A172 (cell line): Measurements from ENCODE around the gene HOPX. TPM values are rescaled to one million over a fixed set of nuclear protein-coding genes. Genes with fewer than 3 reads are reported as not detected.
"Not testable (repeated sequence)": the region's sequence is repeated elsewhere in the genome, so short reads cannot be mapped to it uniquely, and the experiment has no call there.

Source experiments
- DNase-seq: peaks from one replicate; pipeline ENCODE4 v3.0.0-alpha.2; 2015; ENCODE audit warnings: low spot score
- total RNA-seq: library from RNA; depleted of rRNA; stranded (reverse); fragments of >200 nt; shearing (Covaris generic); gene quantifications from 2 replicates; pipeline ENCODE4 v1.2.3, GENCODE V29; 2014; rRNA removed

Gene HOPX
- total RNA-seq, 1 experiment from 2014 or later = not detected

DNA sequence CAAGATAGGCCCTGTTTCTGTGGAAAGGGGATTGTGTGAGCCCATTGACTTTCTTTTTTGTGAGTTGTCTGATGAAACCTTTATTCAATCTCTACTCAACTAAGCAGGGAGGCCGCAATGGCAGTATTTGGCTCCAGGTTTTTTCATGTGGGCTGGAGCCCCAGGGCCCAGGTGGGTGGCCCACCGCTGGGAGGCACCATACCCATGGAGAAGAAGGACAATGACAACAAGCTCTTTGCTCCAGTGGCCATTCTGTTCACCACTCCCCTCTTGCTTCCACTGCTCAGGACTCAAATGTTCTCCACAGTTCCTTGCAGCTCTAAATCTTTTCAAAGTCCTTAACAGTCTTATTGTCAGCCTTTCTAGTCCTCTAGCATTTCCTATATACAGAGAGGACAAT lies 54.1 kb downstream of the HOPX start:
- no peak for DNase-seq

GRCh38 chr4:56626420-56626819 lies 54.7 kb downstream of the HOPX start:
- no peak for DNase-seq

DNA sequence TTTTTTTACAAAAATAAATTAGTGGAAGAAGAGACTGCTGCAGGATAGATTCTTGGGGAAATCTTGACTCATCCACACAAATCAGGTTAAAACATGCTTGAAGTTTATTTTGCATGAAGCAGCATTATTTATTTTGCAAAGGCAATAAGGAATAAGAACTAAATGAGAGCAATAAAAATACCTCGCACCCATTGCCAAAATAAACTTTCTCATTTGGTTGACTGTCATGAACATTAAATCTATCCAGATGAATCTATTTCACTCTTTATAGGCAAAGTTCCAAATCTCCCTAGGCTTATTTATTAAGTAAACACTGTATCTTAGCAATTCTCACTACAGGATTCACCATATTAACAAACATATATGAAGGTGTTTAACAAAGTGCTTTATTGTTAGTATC lies 58.9 kb downstream of the HOPX start:
- no peak for DNase-seq

DNA sequence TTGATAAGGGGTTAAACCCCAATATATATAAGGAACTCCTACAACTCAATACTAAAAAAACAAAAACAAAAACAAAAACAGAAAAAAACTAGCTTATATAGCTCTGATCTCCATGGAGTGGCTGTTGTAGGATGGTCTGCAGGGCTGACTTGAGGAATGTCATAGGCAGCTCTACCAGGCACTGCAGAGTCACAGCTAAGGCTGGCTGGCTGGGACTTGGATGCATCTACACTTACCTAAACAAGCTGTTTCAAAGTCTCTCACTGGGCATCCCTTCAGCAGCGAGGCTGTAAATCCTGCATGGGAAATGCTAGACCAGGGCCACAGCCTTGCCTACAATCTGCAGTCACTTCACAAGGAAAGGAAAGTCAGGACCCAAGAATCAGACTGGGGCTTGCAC lies 61.3 kb downstream of the HOPX start:
- DNase-seq = no peak

DNA sequence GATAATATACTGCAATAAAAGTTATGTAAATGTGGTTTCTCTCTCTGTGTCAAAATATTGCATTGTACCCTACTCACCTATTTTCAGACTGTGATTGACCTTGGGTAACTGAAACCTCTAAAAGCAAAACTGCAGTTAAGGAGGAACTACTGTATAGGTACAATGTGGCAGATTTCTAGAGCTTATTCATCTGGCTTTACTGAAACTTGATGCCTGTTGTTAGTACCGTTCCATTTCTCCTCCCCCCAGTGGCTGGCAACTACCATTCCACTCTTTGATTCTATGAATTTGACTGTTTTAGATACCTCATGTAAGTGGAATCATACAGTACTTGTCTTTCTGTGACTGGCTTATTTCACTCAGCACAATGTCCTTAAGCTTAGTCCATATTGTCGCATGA lies 61.9 kb downstream of the HOPX start:
- no peak for DNase-seq

GRCh38 chr4:56618734-56619133 lies 62.4 kb downstream of the HOPX start:
- DNase-seq = no peak

DNA sequence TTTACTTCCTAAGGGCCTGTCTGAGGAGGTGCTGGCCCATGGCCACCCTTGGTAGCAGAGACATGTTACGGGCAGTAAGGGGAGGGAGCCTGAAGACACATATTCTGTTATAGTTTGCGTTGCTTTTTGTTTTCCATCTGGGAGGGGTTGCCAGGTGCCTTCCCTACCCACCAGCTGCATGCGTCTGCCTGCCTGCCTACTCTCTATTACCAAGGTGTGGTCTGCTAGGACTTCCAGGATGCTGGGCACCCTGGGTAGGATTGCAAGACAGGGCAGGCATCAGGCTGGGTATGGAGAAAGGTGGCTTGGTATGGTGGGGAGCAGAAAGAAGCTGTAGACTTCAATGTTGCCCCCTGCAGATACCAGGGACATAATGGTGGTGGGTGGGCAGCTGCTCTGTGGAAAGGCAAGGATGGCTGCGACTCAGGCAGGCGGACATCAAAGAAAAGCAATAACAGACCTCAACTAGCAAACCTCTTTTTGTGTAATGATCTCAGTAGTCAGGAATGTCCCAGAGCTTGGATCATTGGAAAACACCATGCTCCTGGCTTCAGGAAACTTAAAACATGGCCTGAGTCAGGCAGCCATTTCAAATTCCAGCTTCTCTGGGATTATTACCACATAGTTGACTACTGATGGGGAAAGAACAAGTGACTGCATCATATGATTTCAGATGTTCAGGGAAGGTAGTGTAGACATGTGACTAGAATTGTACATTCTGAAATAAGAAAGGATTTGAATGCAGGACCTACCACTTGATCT lies 67.8 kb downstream of the HOPX start:
- peak; percentile 62 for DNase-seq

GRCh38 chr4:56612282-56612681 lies 68.8 kb downstream of the HOPX start:
- DNase-seq = no peak

- DNase-seq = no peak
Observed at GRCh38 chr4:56611501-56611900, 69.6 kb downstream of the HOPX start.

DNA sequence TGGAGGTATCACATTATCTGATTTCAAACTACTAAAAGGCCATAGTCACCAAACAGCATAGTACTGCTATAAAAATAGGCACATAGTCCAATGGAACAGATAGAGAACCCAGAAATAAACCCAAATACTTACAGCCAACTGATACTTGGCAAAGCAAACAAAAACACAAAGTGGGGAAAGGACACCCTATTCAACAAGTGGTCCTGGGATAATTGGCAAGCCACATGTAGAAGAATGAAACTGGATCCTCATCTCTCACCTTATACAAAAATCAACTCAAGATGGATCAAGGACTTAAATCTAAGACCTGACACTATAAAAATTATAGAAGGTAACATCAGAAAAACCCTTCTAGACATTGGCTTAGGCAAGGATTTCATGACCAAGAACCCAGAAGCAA lies 70.9 kb downstream of the HOPX start:
- DNase-seq = not testable (repeated sequence)

DNA sequence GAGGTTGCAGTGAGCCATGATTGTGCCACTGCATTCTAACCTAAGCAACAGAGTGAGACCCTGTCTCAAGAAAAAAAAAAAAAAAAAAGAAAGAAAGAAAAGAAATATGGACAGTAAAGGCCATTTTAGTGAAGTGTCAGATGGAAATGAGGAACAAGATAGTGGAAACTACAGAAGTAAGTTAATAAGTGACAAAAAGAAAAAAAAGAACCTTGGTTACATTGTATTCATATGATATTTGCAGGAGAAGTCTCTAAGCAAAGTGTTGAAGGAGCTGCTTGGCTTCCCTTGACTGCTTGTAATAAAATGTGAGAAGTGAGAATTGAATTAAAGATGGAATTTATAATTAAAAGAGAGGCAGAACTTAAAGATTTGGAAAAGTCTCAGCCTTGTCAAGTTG lies 73.2 kb downstream of the HOPX start:
- no peak for DNase-seq

DNA sequence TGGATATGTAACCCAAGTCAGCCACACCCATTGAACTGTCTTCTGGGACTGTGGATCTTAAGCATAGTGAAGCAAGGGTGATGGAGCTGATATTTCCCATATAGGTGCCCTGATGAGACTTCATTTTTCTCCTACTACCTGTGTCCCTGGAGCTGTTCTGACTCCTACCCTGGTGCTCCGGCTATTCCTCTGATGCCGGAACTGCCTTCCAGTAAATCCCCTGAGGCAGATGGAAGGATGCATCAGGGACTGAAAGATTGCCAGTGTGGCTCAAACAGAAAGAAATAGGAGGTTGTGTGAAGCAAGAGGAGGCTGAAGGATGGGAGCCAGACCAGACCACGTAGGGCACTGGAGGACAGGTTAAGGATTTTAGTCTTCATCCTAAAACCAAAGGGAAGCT lies 74.7 kb downstream of the HOPX start:
- no peak for DNase-seq

GRCh38 chr4:56605464-56605863 lies 75.6 kb downstream of the HOPX start:
- DNase-seq = not testable (repeated sequence)

GRCh38 chr4:56603297-56603696 lies 77.8 kb downstream of the HOPX start:
- no peak for DNase-seq

Other genes with a start within 250 kb of the HOPX start
- 34.5 and 35.0 TPM in 2 replicates for gene PPAT, start 245.7 kb downstream of the HOPX start, total RNA-seq
- gene PAICS, start 245.0 kb downstream of the HOPX start, total RNA-seq = 93.0 and 120 TPM in 2 replicates
- 79.8 and 95.5 TPM in 2 replicates for gene SRP72, start 213.7 kb downstream of the HOPX start, total RNA-seq
- gene ARL9, start 175.5 kb downstream of the HOPX start, total RNA-seq = not detected in 2 replicates
- gene SPINK2, start 140.4 kb upstream of the HOPX start, total RNA-seq = not detected in 2 replicates
- 36.1 and 43.2 TPM in 2 replicates for gene REST, start 226.6 kb upstream of the HOPX start, total RNA-seq